ENCODE data around the gene GUCY1B1. TPM values are rescaled to one million over a fixed set of nuclear protein-coding genes. Genes with fewer than 3 reads are reported as not detected.

The GUCY1B1 gene
- total RNA-seq, 1 donor, result 1.1 TPM

DNA sequence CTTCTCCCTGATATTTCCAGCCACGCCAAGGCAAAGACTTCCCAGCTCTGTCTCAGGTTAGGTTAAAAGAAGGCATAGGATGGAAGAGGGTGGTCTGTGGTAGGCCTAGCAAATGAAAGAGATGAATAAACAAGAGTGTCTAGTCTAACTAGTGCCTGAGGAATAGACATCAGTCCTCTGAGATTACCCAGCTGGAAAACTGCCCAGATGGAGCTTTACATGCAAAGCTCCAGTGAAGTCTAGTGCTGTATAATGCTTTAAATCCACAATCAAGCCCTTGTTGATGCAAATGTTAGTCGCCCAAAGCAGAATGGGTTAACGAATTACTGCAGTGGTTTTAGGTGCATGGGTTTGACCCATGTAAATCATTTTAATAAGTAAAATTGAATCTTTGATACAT lies 24.8 kb upstream of the GUCY1B1 start:
- no peaks in the 10 kb centered on the region for H4K20me1 ChIP-seq (ENCODE audit: insufficient read depth, low read length)
- DNase-seq (ENCODE audit: insufficient read length, low spot score, missing footprints), result no peak
- H3K27me3 ChIP-seq (ENCODE audit: insufficient read depth, low read length), result no peaks in the 10 kb centered on the region
- no peak overlapping the region for H3K27ac ChIP-seq (ENCODE audit: low read depth, low read length)
- no peaks in the 10 kb centered on the region for H3K79me2 ChIP-seq (ENCODE audit: insufficient read depth, low read length)
- no peak overlapping the region for H3K4me2 ChIP-seq (ENCODE audit: insufficient read depth, low read length)
- no peak overlapping the region for H2AFZ ChIP-seq (ENCODE audit: low read length)
- no peaks in the 10 kb centered on the region for H3K9me3 ChIP-seq (ENCODE audit: low read depth, low read length)
- H3K4me1 ChIP-seq (ENCODE audit: insufficient read depth, low read length), result peaks cover 3% of the 10 kb centered on the region
- no peaks in the 10 kb centered on the region for H3K36me3 ChIP-seq (ENCODE audit: insufficient read depth, low read length)
- no peak overlapping the region for H3K4me3 ChIP-seq (ENCODE audit: insufficient read depth, low read length)
- TF ChIP-seq, protein P1, sequence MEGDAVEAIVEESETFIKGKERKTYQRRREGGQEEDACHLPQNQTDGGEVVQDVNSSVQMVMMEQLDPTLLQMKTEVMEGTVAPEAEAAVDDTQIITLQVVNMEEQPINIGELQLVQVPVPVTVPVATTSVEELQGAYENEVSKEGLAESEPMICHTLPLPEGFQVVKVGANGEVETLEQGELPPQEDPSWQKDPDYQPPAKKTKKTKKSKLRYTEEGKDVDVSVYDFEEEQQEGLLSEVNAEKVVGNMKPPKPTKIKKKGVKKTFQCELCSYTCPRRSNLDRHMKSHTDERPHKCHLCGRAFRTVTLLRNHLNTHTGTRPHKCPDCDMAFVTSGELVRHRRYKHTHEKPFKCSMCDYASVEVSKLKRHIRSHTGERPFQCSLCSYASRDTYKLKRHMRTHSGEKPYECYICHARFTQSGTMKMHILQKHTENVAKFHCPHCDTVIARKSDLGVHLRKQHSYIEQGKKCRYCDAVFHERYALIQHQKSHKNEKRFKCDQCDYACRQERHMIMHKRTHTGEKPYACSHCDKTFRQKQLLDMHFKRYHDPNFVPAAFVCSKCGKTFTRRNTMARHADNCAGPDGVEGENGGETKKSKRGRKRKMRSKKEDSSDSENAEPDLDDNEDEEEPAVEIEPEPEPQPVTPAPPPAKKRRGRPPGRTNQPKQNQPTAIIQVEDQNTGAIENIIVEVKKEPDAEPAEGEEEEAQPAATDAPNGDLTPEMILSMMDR (IDR thresholded peaks at IDR 0.05; ENCODE audit: extremely low read depth, low read depth, low read length), result no peak

DNA sequence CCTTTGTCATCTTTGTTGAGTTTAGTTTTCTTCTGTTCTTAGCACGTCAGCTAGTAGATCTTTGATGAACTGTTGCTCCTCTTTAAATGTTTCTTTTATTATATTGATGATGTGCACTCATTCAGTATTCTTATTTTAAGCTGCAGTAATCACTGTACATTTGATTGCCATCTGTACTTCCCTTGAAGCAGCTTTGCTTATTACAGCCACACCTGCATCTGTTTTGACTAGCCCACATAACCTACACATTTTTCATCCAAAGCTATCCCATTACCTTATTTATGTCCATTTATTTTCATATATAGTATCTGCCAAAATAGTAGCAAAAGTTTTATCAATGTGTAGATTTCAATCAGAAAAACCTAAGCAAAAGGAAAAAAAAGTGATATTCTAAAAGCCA lies 23.9 kb upstream of the GUCY1B1 start:
- H3K4me2 ChIP-seq (ENCODE audit: insufficient read depth, low read length), result no peak overlapping the region
- H3K27ac ChIP-seq (ENCODE audit: low read depth, low read length), result no peak overlapping the region
- no peaks in the 10 kb centered on the region for H3K27me3 ChIP-seq (ENCODE audit: insufficient read depth, low read length)
- no peak overlapping the region for H2AFZ ChIP-seq (ENCODE audit: low read length)
- no peak for DNase-seq (ENCODE audit: insufficient read length, low spot score, missing footprints)
- TF ChIP-seq, protein P1 (IDR thresholded peaks at IDR 0.05; ENCODE audit: extremely low read depth, low read depth, low read length), result no peak
- no peak overlapping the region for H3K4me3 ChIP-seq (ENCODE audit: insufficient read depth, low read length)
- no peaks in the 10 kb centered on the region for H3K79me2 ChIP-seq (ENCODE audit: insufficient read depth, low read length)
- no peaks in the 10 kb centered on the region for H4K20me1 ChIP-seq (ENCODE audit: insufficient read depth, low read length)
- H3K36me3 ChIP-seq (ENCODE audit: insufficient read depth, low read length), result no peaks in the 10 kb centered on the region
- H3K4me1 ChIP-seq (ENCODE audit: insufficient read depth, low read length), result peaks cover 3% of the 10 kb centered on the region
- no peaks in the 10 kb centered on the region for H3K9me3 ChIP-seq (ENCODE audit: low read depth, low read length)

DNA sequence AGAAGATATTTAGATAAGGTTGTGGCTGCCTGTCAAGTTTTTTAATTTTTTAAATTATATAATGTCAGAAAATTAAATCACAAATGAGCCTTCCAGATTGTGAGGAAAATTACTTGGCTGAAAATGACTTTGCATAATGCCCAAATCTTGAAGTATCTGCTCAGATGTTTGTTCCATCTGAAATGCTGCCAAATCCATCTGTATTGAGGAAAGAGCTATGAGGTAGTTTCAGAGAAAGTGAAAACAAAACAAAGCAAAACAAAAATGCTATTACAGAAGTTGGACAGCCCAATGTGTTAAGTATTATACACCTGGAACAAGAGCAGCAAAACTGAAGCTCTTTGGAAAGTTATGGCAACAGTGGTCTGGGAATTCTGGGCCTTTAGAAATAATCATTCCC lies 23.3 kb upstream of the GUCY1B1 start:
- Histone ChIP-seq H2AFZ (ENCODE audit: low read length) (no peak overlapping the region), H3K9me3 (ENCODE audit: low read depth, low read length) (no peaks in the 10 kb centered on the region), H3K4me2 (ENCODE audit: insufficient read depth, low read length) (no peak overlapping the region), H3K4me1 (ENCODE audit: insufficient read depth, low read length) (peaks cover 3% of the 10 kb centered on the region), H3K79me2 (ENCODE audit: insufficient read depth, low read length) (no peaks in the 10 kb centered on the region), H4K20me1 (ENCODE audit: insufficient read depth, low read length) (no peaks in the 10 kb centered on the region), H3K4me3 (ENCODE audit: insufficient read depth, low read length) (no peak overlapping the region), H3K27ac (ENCODE audit: low read depth, low read length) (no peak overlapping the region), H3K27me3 (ENCODE audit: insufficient read depth, low read length) (no peaks in the 10 kb centered on the region), H3K36me3 (ENCODE audit: insufficient read depth, low read length) (no peaks in the 10 kb centered on the region)
- TF ChIP-seq, protein P1 (IDR thresholded peaks at IDR 0.05; ENCODE audit: extremely low read depth, low read depth, low read length), result no peak
- no peak for DNase-seq (ENCODE audit: insufficient read length, low spot score, missing footprints)

DNA sequence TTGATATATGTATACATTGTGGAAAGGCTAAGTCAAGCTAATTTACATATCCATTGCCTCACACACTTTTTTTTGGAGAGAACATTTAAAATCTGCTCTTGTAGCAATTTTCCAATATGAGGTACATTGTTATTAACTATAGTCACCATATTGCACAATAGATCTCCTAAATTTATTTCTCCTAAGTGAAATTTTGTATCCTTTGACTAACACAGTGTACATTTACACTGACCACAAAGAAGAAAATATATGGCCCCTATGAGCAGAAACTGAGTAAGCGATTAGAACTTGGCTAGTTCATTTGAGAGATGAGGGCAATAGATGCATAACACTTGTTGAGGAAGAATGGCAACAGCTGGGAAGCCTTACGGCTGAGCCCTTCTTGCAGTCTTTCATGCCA lies 20.3 kb upstream of the GUCY1B1 start:
- H3K36me3 ChIP-seq (ENCODE audit: insufficient read depth, low read length), result no peaks in the 10 kb centered on the region
- H3K79me2 ChIP-seq (ENCODE audit: insufficient read depth, low read length), result no peaks in the 10 kb centered on the region
- H3K27me3 ChIP-seq (ENCODE audit: insufficient read depth, low read length), result no peaks in the 10 kb centered on the region
- H3K27ac ChIP-seq (ENCODE audit: low read depth, low read length), result no peak overlapping the region
- H3K4me2 ChIP-seq (ENCODE audit: insufficient read depth, low read length), result no peak overlapping the region
- no peaks in the 10 kb centered on the region for H3K9me3 ChIP-seq (ENCODE audit: low read depth, low read length)
- no peak overlapping the region for H3K4me3 ChIP-seq (ENCODE audit: insufficient read depth, low read length)
- H4K20me1 ChIP-seq (ENCODE audit: insufficient read depth, low read length), result no peaks in the 10 kb centered on the region
- TF ChIP-seq, protein P1 (IDR thresholded peaks at IDR 0.05; ENCODE audit: extremely low read depth, low read depth, low read length), result no peak
- no peak for DNase-seq (ENCODE audit: insufficient read length, low spot score, missing footprints)
- H3K4me1 ChIP-seq (ENCODE audit: insufficient read depth, low read length), result peaks cover 3% of the 10 kb centered on the region
- H2AFZ ChIP-seq (ENCODE audit: low read length), result no peak overlapping the region
